ENCODE data around the gene TTC24. TPM values are rescaled to one million over a fixed set of nuclear protein-coding genes. Genes with fewer than 3 reads are reported as not detected.

TTC24 gene
- total RNA-seq, 1 donor from 2014 or later = not detected

DNA sequence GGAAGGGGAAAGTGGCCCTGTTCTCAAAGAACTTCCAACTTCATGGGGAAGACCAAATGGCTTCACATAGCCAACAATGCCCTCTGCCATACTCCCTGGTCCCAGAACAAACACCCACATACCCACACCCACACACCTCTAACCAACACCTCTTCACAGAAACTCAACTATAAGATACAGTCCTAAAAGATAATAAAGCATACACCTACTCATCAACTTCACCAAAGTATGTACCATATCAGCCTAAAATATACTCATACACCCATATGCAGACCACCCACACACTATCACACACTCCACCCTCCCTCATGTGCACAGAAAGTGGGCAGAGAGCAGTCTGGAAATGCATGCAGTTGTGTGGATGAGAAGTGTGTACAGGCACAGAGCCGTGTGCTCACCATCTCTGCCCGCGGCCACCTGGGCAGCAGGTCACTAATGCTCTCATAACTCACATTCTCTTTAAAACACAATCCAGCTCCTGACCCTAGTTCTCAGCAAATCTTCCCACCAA, 34.9 kb upstream of the TTC24 start:
- Mint-ChIP-seq H3K9me3 (ENCODE audit: unreplicated experiment) (no peaks in the 10 kb centered on the region), H3K36me3 (ENCODE audit: low read depth, unreplicated experiment) (peaks cover 12% of the 10 kb centered on the region), H3K27ac (ENCODE audit: unreplicated experiment) (no peak overlapping the region), H3K4me3 (ENCODE audit: unreplicated experiment) (no peak overlapping the region), H3K4me1 (ENCODE audit: unreplicated experiment) (peaks cover 26% of the 10 kb centered on the region), H3K27me3 (ENCODE audit: unreplicated experiment) (peaks cover 1% of the 10 kb centered on the region)
- TF ChIP-seq, protein P1, sequence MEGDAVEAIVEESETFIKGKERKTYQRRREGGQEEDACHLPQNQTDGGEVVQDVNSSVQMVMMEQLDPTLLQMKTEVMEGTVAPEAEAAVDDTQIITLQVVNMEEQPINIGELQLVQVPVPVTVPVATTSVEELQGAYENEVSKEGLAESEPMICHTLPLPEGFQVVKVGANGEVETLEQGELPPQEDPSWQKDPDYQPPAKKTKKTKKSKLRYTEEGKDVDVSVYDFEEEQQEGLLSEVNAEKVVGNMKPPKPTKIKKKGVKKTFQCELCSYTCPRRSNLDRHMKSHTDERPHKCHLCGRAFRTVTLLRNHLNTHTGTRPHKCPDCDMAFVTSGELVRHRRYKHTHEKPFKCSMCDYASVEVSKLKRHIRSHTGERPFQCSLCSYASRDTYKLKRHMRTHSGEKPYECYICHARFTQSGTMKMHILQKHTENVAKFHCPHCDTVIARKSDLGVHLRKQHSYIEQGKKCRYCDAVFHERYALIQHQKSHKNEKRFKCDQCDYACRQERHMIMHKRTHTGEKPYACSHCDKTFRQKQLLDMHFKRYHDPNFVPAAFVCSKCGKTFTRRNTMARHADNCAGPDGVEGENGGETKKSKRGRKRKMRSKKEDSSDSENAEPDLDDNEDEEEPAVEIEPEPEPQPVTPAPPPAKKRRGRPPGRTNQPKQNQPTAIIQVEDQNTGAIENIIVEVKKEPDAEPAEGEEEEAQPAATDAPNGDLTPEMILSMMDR (IDR thresholded peaks at IDR 0.05; ENCODE audit: unreplicated experiment) = no peak
- DNase-seq (ENCODE audit: low spot score) = no peak

DNA sequence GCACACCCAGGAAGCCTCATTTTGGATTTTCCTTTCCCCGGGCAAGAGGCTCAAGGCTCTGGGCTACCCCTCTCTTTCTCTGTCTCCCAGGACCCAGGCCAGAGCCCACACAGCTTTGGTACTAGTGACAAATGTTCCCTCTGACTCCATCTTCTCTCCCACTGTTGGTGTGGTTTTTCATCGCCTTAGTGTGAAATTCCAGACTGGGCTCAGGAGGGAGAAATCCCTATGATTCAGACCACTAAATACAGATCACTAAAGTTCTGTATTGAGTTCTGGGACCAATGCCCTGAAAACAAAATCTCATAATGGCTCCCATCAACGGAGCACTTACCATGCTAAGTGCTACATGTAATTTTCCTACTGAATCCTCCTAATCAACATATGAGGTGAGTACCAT, 33.3 kb upstream of the TTC24 start:
- H3K36me3 Mint-ChIP-seq (ENCODE audit: low read depth, unreplicated experiment) = peaks cover 15% of the 10 kb centered on the region
- H3K27me3 Mint-ChIP-seq (ENCODE audit: unreplicated experiment) = peaks cover 1% of the 10 kb centered on the region
- H3K9me3 Mint-ChIP-seq (ENCODE audit: unreplicated experiment) = no peaks in the 10 kb centered on the region
- TF ChIP-seq, protein P1 (IDR thresholded peaks at IDR 0.05; ENCODE audit: unreplicated experiment) = no peak
- no peak for DNase-seq (ENCODE audit: low spot score)
- H3K4me3 Mint-ChIP-seq (ENCODE audit: unreplicated experiment) = no peak overlapping the region
- H3K4me1 Mint-ChIP-seq (ENCODE audit: unreplicated experiment) = peaks cover 26% of the 10 kb centered on the region
- no peak overlapping the region for H3K27ac Mint-ChIP-seq (ENCODE audit: unreplicated experiment)

DNA sequence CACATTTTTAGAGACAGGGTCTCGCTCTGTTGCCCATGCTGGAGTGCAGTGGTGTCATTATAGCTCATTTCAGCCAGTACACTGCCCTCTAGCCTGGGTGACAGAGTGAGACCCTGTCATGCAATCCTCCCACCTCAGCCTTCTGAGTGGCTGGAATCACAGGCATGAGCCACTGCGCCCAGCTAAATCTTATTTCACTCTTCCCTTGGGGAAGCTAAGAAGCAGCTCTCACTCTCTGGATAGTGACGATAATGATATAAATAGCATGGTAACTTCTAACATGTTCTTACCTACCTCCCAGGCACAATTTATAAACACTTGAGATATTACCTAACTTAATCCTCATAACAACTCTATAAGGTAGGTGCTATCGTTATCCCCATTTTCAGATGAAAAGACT, 32.1 kb upstream of the TTC24 start:
- TF ChIP-seq, protein P1 (IDR thresholded peaks at IDR 0.05; ENCODE audit: unreplicated experiment) = no peak
- Mint-ChIP-seq H3K36me3 (ENCODE audit: low read depth, unreplicated experiment) (peaks cover 14% of the 10 kb centered on the region), H3K27ac (ENCODE audit: unreplicated experiment) (no peak overlapping the region), H3K4me1 (ENCODE audit: unreplicated experiment) (peaks cover 22% of the 10 kb centered on the region), H3K9me3 (ENCODE audit: unreplicated experiment) (no peaks in the 10 kb centered on the region), H3K27me3 (ENCODE audit: unreplicated experiment) (peaks cover 1% of the 10 kb centered on the region), H3K4me3 (ENCODE audit: unreplicated experiment) (peak overlapping the region; percentile 27)
- DNase-seq (ENCODE audit: low spot score) = no peak

DNA sequence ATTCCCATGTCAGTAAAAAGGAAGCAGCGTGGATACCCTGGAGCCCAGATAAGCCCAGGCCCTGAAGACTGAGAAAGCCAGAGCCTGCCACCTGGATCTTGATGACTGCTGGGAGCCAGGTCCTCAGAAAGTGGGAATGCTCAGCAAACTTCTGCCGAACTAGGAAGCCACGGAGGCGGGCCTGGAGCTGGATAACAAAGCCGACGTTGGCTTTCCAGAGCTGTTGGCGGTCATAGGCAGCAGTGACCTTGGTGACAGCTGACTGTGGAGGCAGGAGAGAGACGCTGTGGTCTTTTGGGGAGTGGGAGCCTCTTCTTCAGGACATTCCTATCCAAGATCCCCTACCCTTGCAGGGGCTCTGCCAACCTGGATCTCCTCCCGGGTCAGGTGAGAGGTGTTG, 31.5 kb upstream of the TTC24 start:
- Mint-ChIP-seq H3K27ac (ENCODE audit: unreplicated experiment) (no peak overlapping the region), H3K27me3 (ENCODE audit: unreplicated experiment) (peaks cover 1% of the 10 kb centered on the region), H3K4me1 (ENCODE audit: unreplicated experiment) (peaks cover 20% of the 10 kb centered on the region), H3K4me3 (ENCODE audit: unreplicated experiment) (no peak overlapping the region), H3K9me3 (ENCODE audit: unreplicated experiment) (no peaks in the 10 kb centered on the region), H3K36me3 (ENCODE audit: low read depth, unreplicated experiment) (peaks cover 14% of the 10 kb centered on the region)
- no peak for DNase-seq (ENCODE audit: low spot score)
- TF ChIP-seq, protein P1 (IDR thresholded peaks at IDR 0.05; ENCODE audit: unreplicated experiment) = no peak

DNA sequence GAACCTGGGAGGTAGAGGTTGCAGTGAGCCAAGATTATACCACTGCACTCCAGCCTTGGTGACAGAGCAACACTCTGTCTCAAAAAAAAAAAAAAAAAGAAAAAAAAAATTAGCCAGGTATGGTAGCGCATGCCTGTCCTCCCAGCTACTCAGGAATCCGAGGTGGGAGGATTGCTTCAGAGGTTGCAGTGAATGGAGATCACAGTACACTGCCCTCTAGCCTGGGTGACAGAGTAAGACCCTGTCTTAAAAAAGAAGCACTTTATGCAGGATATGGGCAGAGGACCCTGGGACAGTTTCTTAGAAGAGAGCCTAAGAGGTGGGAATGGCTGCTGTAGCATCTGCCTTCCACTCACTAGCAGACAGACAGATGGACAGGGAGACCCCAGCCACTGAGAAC, 30.1 kb upstream of the TTC24 start:
- Mint-ChIP-seq H3K4me3 (ENCODE audit: unreplicated experiment) (no peak overlapping the region), H3K9me3 (ENCODE audit: unreplicated experiment) (no peaks in the 10 kb centered on the region), H3K36me3 (ENCODE audit: low read depth, unreplicated experiment) (peaks cover 20% of the 10 kb centered on the region), H3K27me3 (ENCODE audit: unreplicated experiment) (peaks cover under 1% of the 10 kb centered on the region), H3K27ac (ENCODE audit: unreplicated experiment) (no peak overlapping the region), H3K4me1 (ENCODE audit: unreplicated experiment) (peaks cover 7% of the 10 kb centered on the region)
- TF ChIP-seq, protein P1 (IDR thresholded peaks at IDR 0.05; ENCODE audit: unreplicated experiment) = no peak
- DNase-seq (ENCODE audit: low spot score) = no peak

Measured in endothelial cell (in vitro differentiated cells).